ENCODE results near the gene PC. TPM values are rescaled to one million over a fixed set of nuclear protein-coding genes. Genes with fewer than 3 reads are reported as not detected.

PC gene
- total RNA-seq, 1 experiment from 2014 or later: 24.5 TPM

GRCh38 chr11:66953081-66953833, 4.9 kb downstream of the PC start:
- no peaks in the 10 kb centered on the region for H3K9me3 ChIP-seq (ENCODE audit: low read length)
- no peaks in the 10 kb centered on the region for H4K20me1 ChIP-seq (ENCODE audit: low read length)
- ChIA-PET POLR2A (ENCODE audit: unreplicated experiment) (no interaction called here), CTCF (no interaction called here)
- no peak overlapping the region for H3K4me3 ChIP-seq (ENCODE audit: low read length)
- intact Hi-C loops (cut with micrococcal nuclease): no loop called here
- H3K36me3 ChIP-seq (ENCODE audit: low read depth, low read length): no peaks in the 10 kb centered on the region
- no peaks in the 10 kb centered on the region for H3K9me2 ChIP-seq (replicated peaks; ENCODE audit: low read length)
- H3K27ac ChIP-seq (ENCODE audit: low read length): no peak overlapping the region
- peaks cover 22% of the 10 kb centered on the region for H3K4me1 ChIP-seq (ENCODE audit: insufficient read depth, low read length)
- ATAC-seq (no peak), DNase-seq (no peak)
- no peaks in the 10 kb centered on the region for H3K79me2 ChIP-seq (ENCODE audit: low read length)
- H3K4me2 ChIP-seq (ENCODE audit: low read length): no peak overlapping the region
- no peaks in the 10 kb centered on the region for H3F3A ChIP-seq (ENCODE audit: low read length, unreplicated experiment)
- no TSS peak for BruUV-seq (replicated peaks)
- H3K27me3 ChIP-seq (ENCODE audit: low read length): no peaks in the 10 kb centered on the region
- TF ChIP-seq EZH2phosphoT487 (IDR thresholded peaks at IDR 0.05; ENCODE audit: borderline replicate concordance, low read length) (no peak), CTCF (conservative IDR thresholded peaks at IDR 0.05; ENCODE audit: low read depth, low read length) (no peak)
- H3K9ac ChIP-seq (ENCODE audit: low read length): no peak overlapping the region
- H2AFZ ChIP-seq (ENCODE audit: low read length): no peak overlapping the region

GRCh38 chr11:66951927-66952337, 6.3 kb downstream of the PC start:
- ATAC-seq (no peak), DNase-seq (no peak)
- CTCF ChIA-PET: no interaction called here
- H3K36me3 ChIP-seq (ENCODE audit: low read depth, low read length): no peaks in the 10 kb centered on the region
- peaks cover 14% of the 10 kb centered on the region for H3K4me1 ChIP-seq (ENCODE audit: insufficient read depth, low read length)
- POLR2A ChIA-PET (ENCODE audit: unreplicated experiment): no interaction called here
- no peaks in the 10 kb centered on the region for H3K9me2 ChIP-seq (replicated peaks; ENCODE audit: low read length)
- no TSS peak for BruUV-seq (replicated peaks)
- intact Hi-C loops (cut with micrococcal nuclease): no loop called here
- no peaks in the 10 kb centered on the region for H4K20me1 ChIP-seq (ENCODE audit: low read length)
- H3K9me3 ChIP-seq (ENCODE audit: low read length): no peaks in the 10 kb centered on the region
- no peaks in the 10 kb centered on the region for H3K79me2 ChIP-seq (ENCODE audit: low read length)
- H3K4me2 ChIP-seq (ENCODE audit: low read length): no peak overlapping the region
- no peak for TF ChIP-seq EZH2 (IDR thresholded peaks at IDR 0.05; ENCODE audit: low read length, unreplicated experiment)
- no peak for TF ChIP-seq CTCF (conservative IDR thresholded peaks at IDR 0.05; ENCODE audit: low read depth, low read length)
- TF ChIP-seq EZH2phosphoT487 (IDR thresholded peaks at IDR 0.05; ENCODE audit: borderline replicate concordance, low read length): no peak
- H2AFZ ChIP-seq (ENCODE audit: low read length): no peak overlapping the region
- H3K4me3 ChIP-seq (ENCODE audit: low read length): no peak overlapping the region
- no peak overlapping the region for H3K27ac ChIP-seq (ENCODE audit: low read length)
- H3K27me3 ChIP-seq (ENCODE audit: low read length): no peaks in the 10 kb centered on the region
- no peaks in the 10 kb centered on the region for H3F3A ChIP-seq (ENCODE audit: low read length, unreplicated experiment)
- H3K9ac ChIP-seq (ENCODE audit: low read length): no peak overlapping the region

GRCh38 chr11:66951135-66951534, 7.0 kb downstream of the PC start:
- TF ChIP-seq CTCF (conservative IDR thresholded peaks at IDR 0.05; ENCODE audit: low read depth, low read length): peak; percentile 31; the same call in 1 of the 2 replicates
- TF ChIP-seq EZH2phosphoT487 (IDR thresholded peaks at IDR 0.05; ENCODE audit: borderline replicate concordance, low read length): no peak
- ChIA-PET CTCF (no interaction called here), POLR2A (ENCODE audit: unreplicated experiment) (no interaction called here)

More at GRCh38 chr11:66951135-66951534, 7.0 kb downstream of the PC start:
- Histone ChIP-seq H3K9me3 (ENCODE audit: low read length) (no peaks in the 10 kb centered on the region), H3K27me3 (ENCODE audit: low read length) (no peaks in the 10 kb centered on the region), H3K79me2 (ENCODE audit: low read length) (no peaks in the 10 kb centered on the region), H3K4me1 (ENCODE audit: insufficient read depth, low read length) (peaks cover 13% of the 10 kb centered on the region), H3K27ac (ENCODE audit: low read length) (0 out of 2 replicates have a peak overlapping the region, but pooled peaks have one; percentile 78), H3K9me2 (replicated peaks; ENCODE audit: low read length) (no peaks in the 10 kb centered on the region), H3K36me3 (ENCODE audit: low read depth, low read length) (no peaks in the 10 kb centered on the region), H3F3A (ENCODE audit: low read length, unreplicated experiment) (no peaks in the 10 kb centered on the region), H4K20me1 (ENCODE audit: low read length) (no peaks in the 10 kb centered on the region), H3K4me2 (ENCODE audit: low read length) (no peak overlapping the region), H3K4me3 (ENCODE audit: low read length) (no peak overlapping the region), H2AFZ (ENCODE audit: low read length) (no peak overlapping the region), H3K9ac (ENCODE audit: low read length) (no peak overlapping the region)
- BruUV-seq (replicated peaks): no TSS peak
- no peak for DNase-seq
- ATAC-seq: no peak
- intact Hi-C loops (cut with micrococcal nuclease): no loop called here

Data from PC-3 (cell line).